Stimulated activated CD4-positive, alpha-beta T cell treated with anti-CD3 and anti-CD28 coated beads, Interleukin-4, amount 100 ng/mL, for 48 hours (primary cell): Measurements from ENCODE around the gene MAL.

Experiments
- DNase-seq, 2 donors: peaks; one replicate each; pipeline ENCODE4 v3.0.0-alpha.2; 2020; ENCODE audit warnings: low read depth in 2 of 2

MAL gene

GRCh38 chr2:95048825-95049682, 23.5 kb downstream of the MAL start:
- DNase-seq, result no peak

GRCh38 chr2:95049683-95049955, 24.1 kb downstream of the MAL start:
- no peak for DNase-seq

GRCh38 chr2:95049961-95050360, 24.5 kb downstream of the MAL start:
- DNase-seq, result no peak

GRCh38 chr2:95050385-95051300, 25.1 kb downstream of the MAL start:
- DNase-seq, result no peak

GRCh38 chr2:95051626-95052025, 26.1 kb downstream of the MAL start:
- DNase-seq, result no peak

GRCh38 chr2:95052307-95052706, 26.8 kb downstream of the MAL start:
- DNase-seq, result no peak

- no peak for DNase-seq
Observed at GRCh38 chr2:95052804-95053479, 27.4 kb downstream of the MAL start.

GRCh38 chr2:95053543-95053942, 28.0 kb downstream of the MAL start:
- no peak for DNase-seq

- no peak for DNase-seq
Observed at GRCh38 chr2:95054016-95054415, 28.5 kb downstream of the MAL start.

- DNase-seq, result no peak
Observed at GRCh38 chr2:95055262-95055661, 29.8 kb downstream of the MAL start.

GRCh38 chr2:95056044-95056443, 30.5 kb downstream of the MAL start:
- no peak for DNase-seq

- DNase-seq, result no peak
Observed at GRCh38 chr2:95056461-95057459, 31.3 kb downstream of the MAL start.

- DNase-seq, result no peak
Observed at GRCh38 chr2:95057535-95058370, 32.2 kb downstream of the MAL start.

- no peak for DNase-seq
Observed at GRCh38 chr2:95058466-95058988, 33.0 kb downstream of the MAL start.

- no peak for DNase-seq
Observed at GRCh38 chr2:95058989-95059641, 33.6 kb downstream of the MAL start.

- no peak for DNase-seq
Observed at GRCh38 chr2:95059656-95060370, 34.3 kb downstream of the MAL start.

- DNase-seq, result no peak
Observed at GRCh38 chr2:95060446-95061118, 35.1 kb downstream of the MAL start.

GRCh38 chr2:95061119-95061512, 35.6 kb downstream of the MAL start:
- DNase-seq, result no peak
